CD4-positive, alpha-beta T cell treated with Interleukin-15 for 4 hours (primary cell): ENCODE measurements around the gene SPEF2.
A peak's percentile ranks its signal among the peaks of the same experiment; 100 is the strongest.

ENCODE experiments used
- DNase-seq: peaks from one replicate; pipeline ENCODE4 v3.0.0-alpha.2; 2020; ENCODE audit warnings: low spot score

Gene SPEF2

DNA sequence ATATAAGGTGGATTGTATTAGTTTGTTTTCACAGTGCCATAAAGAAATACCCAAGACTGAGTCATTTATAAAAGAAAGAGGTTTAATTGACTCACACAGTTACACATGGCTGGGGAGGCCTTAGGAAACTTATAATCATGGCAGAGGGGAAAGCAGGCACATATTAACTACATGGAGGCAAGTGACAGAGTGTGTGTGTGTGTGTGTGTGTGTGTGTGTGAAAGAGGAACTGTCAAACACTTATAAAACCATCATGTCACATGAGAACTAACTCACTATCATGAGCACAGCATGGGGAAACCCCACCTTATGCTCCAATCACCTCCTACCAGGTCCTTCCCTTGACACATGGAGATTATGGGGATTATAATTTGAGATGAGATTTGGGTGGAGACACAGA is 118.6 kb downstream of the SPEF2 start:
- no peak for DNase-seq

- no peak for DNase-seq
Observed at GRCh38 chr5:35741126-35741716, 123.6 kb downstream of the SPEF2 start.

DNA sequence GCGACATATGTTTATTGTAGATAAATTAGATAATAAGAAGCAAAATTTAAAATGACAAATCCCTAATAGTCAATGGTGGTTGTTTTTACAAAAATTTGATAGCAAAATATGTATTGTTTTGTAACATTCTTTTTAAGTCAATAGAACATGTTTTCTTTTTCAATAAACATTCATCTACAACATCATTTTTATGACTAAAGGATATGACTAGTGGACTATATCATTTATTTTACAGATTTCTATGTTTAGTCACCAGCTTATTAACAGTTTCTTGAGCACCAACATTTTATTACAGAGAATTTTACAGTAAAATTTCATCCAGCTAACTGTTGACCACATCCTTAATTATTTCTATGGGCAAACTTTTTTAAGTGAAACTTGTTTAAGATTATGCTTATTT is 124.3 kb downstream of the SPEF2 start:
- DNase-seq = no peak

- no peak for DNase-seq
Observed at GRCh38 chr5:35743644-35744043, 126.0 kb downstream of the SPEF2 start.

GRCh38 chr5:35745193-35745592 is 127.5 kb downstream of the SPEF2 start:
- DNase-seq = no peak

DNA sequence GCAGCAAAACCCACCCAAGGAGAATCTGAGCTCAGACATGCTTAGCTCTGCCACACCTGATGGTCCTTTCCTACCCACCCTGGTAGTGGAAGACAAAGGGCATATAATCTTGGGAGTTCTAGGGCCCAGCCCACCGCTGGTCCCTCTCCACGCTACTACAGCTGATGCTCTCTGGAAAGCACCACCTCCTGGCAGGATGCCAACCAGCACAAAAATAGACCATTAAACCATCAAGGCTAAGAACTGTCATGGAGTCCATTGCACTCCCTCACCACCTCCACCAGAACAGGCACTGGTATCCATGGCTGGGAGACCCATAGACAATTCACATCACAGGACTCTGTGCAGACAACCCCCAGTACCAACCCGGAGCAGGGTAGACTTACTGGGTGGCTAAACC is 128.0 kb downstream of the SPEF2 start:
- DNase-seq = no peak

- DNase-seq = no peak
Observed at GRCh38 chr5:35752012-35752411, 134.3 kb downstream of the SPEF2 start.

- DNase-seq = no peak
Observed at GRCh38 chr5:35753500-35753899, 135.8 kb downstream of the SPEF2 start.

DNA sequence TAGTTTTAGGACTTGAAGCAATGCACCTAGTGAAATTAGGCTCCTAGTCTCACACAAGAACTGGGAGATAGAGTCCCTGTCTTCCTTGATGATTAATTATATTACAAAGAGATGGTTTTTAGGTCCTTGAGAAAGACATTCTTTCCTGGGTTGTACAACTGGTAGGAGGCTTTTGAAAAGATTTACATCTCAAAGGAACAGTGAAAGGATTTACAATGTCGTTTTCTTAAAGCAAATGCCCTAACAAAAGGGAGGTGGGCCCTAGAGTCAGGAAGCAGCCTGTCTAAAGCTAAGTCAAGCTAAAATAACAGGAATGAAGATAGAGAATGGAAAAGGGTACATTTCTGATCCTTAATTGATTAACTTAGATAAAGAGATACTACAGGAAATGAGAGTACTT is 136.8 kb downstream of the SPEF2 start:
- no peak for DNase-seq

DNA sequence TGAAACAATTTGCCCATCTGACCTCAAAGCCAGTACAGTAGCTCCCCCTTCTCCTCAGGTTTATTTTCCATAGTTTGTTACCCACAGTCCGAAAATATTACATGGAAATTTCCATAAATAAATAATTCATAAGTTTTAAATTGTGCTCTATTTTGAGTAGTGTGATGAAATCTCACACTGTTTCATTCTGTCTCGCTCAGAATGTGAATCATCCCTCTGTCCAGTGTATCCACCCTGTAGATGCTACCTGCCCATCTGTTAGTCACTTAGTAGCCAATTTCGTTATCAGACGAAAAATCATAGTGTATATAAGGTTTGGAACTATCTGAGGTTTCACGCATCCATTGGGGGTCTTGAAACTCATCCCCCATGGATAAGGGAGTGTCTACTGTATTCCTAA is 138.3 kb downstream of the SPEF2 start:
- no peak for DNase-seq

- DNase-seq = no peak
Observed at GRCh38 chr5:35758151-35758724, 140.6 kb downstream of the SPEF2 start.

DNA sequence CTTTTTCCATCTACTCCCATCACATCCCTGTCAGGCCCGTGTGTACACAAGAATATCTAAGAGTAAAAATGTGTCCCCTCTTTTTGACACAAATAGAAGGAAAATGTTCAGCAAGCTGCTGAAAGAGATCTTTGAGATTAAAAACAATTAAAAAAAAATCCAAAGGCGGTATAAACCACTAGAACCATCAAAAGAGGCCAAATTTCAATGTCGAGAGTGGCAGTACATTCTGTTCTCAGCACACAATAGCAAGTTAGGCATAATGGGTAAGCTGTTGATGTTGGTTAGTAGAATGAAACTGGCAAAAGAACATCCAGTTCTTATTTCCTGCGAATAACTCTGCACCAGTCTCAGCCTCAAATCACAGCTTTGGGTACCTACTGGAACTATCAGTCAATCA is 143.9 kb downstream of the SPEF2 start:
- DNase-seq = no peak

GRCh38 chr5:35762368-35762767 is 144.7 kb downstream of the SPEF2 start:
- no peak for DNase-seq

DNA sequence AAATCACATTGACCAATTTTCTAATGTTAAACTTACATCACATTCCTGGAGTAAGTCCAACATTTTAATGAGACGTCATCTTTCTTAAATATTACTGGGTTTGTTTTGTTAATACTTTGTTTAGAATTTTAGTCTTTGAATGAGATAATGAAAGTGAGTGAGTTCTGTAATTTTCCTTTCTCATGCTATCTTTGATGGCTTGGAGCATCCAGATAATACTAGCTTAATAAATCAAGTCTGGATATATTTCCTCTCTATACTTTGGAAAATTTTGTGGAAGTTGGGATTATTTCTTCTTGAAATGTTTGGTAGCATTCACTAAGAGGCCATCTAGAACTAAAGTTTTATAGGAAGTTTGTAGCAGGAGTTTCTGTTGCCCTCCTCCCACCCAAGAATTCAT is 148.3 kb downstream of the SPEF2 start:
- no peak for DNase-seq

GRCh38 chr5:35771300-35771699 is 153.6 kb downstream of the SPEF2 start:
- DNase-seq = no peak

DNA sequence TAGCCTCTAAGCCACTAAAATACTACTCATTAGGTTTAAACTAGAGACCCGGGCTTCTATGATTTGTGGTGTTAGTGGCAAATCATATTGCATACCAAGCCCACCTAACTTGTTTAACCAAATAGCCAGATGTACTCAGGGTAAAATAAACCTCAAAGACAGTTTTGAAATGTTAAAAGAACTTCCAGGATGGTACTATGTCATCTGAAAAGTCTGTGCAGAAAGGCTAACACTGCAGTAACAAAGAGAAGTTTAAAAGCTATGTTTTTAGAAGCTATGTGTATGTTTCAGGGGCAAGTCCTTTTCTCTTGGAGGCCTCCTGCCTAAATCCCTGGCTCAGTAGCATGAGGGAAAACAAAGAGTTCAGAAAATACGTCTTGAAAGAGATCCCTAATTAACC is 154.2 kb downstream of the SPEF2 start:
- DNase-seq = no peak

GRCh38 chr5:35773967-35774366 is 156.3 kb downstream of the SPEF2 start:
- DNase-seq = peak; percentile 60

GRCh38 chr5:35776757-35777156 is 159.1 kb downstream of the SPEF2 start:
- DNase-seq = no peak

- DNase-seq = peak; percentile 79
Observed at GRCh38 chr5:35777358-35778087, 159.9 kb downstream of the SPEF2 start.

- no peak for DNase-seq
Observed at GRCh38 chr5:35778259-35778769, 160.7 kb downstream of the SPEF2 start.

DNA sequence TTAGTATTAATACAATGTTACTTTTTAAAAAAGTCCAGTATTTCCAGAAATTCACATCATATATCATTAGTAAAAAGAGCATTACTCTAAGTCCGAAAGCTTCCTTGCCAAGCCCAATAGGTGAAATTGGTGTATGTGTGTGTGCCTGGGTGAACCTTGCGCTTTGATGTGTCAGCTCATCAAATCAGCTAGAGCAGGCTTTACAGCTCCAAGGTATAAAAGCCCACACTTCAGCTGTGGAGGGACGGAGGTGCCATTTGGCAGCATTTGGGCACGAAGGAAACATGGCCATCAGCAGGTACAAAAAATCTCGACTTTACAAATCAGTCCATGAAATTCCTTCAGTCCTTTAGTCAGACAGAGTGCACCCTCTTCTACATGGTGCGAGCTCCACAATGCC is 162.6 kb downstream of the SPEF2 start:
- DNase-seq = peak; percentile 75

DNA sequence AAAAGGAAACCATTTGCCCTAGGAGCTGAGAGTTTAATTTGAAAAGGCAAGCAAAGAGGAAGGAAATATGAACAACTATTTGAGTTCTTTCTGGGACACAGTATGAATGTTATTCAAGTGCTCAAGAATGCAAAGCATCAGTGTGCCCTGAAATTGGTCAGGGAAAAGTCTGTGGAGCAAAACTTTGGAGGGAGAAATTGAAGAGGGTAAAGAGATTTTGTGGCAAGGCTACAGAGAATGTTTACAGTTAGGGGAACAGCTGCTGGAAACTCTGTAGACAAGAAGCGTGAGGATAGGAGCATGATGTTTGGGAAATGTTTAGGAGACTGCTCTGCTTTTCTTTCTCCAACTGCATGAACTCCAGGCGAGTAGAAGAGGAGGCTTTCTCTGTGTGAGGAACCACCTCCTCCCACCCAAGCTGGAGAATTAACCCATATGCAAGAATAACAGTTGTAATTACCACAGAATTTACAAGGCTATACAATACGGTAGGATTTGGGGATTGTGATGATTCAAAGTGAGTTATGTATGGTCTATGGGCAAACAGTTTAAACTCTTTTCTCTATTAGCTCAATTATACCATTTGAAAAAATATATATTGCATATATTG is 163.6 kb downstream of the SPEF2 start:
- no peak for DNase-seq

- no peak for DNase-seq
Observed at GRCh38 chr5:35783551-35783950, 165.9 kb downstream of the SPEF2 start.
